A172 (cell line): Measurements from ENCODE around the gene HOXC9. TPM values are rescaled to one million over a fixed set of nuclear protein-coding genes. Genes with fewer than 3 reads are reported as not detected.

Source experiments
- DNase-seq: peaks from one replicate; pipeline ENCODE4 v3.0.0-alpha.2; 2015; ENCODE audit warnings: low spot score
- total RNA-seq: library from RNA; depleted of rRNA; stranded (reverse); fragments of >200 nt; shearing (Covaris generic); gene quantifications from 2 replicates; pipeline ENCODE4 v1.2.3, GENCODE V29; 2014

HOXC9 gene
- total RNA-seq, 1 experiment from 2014 or later = 11.0 TPM

GRCh38 chr12:53976172-53976822, 23.7 kb upstream of the HOXC9 start:
- DNase-seq = no peak

GRCh38 chr12:53976823-53977595, 23.0 kb upstream of the HOXC9 start:
- no peak for DNase-seq

GRCh38 chr12:53977596-53978445, 22.1 kb upstream of the HOXC9 start:
- no peak for DNase-seq

GRCh38 chr12:53978477-53979356, 21.2 kb upstream of the HOXC9 start:
- DNase-seq = no peak

- no peak for DNase-seq
These were observed 19.7 kb upstream of the HOXC9 start for GRCh38 chr12:53980104-53980801.

GRCh38 chr12:53980802-53981496, 19.0 kb upstream of the HOXC9 start:
- no peak for DNase-seq

- DNase-seq = no peak
These were observed 18.1 kb upstream of the HOXC9 start for GRCh38 chr12:53981634-53982565.

GRCh38 chr12:53982648-53983567, 17.1 kb upstream of the HOXC9 start:
- DNase-seq = no peak

GRCh38 chr12:53983568-53983949, 16.4 kb upstream of the HOXC9 start:
- no peak for DNase-seq

GRCh38 chr12:53983950-53984572, 15.9 kb upstream of the HOXC9 start:
- no peak for DNase-seq

GRCh38 chr12:53984901-53985691, 14.9 kb upstream of the HOXC9 start, which contains the start of gene HOXC10:
HOXC10 (plus strand) TSS chr12:53985146; CDS start chr12:53985260, 114 bp downstream.
- peak; percentile 92 for DNase-seq

- DNase-seq = no peak
These were observed 14.3 kb upstream of the HOXC9 start for GRCh38 chr12:53985692-53985993.

- no peak for DNase-seq
These were observed 13.8 kb upstream of the HOXC9 start for GRCh38 chr12:53985994-53986685.

GRCh38 chr12:53986686-53987483, 13.1 kb upstream of the HOXC9 start:
- DNase-seq = no peak

- no peak for DNase-seq
These were observed 12.2 kb upstream of the HOXC9 start for GRCh38 chr12:53987787-53988230.
